Bronchial epithelial cell (primary cell): ENCODE results near the gene MVK. TPM values are rescaled to one million over a fixed set of nuclear protein-coding genes. Genes with fewer than 3 reads are reported as not detected.

Source experiments
- DNase-seq: peaks from one replicate; pipeline ENCODE4 v3.0.0-alpha.2; 2010; ENCODE audit warnings: low read depth
- FAIRE-seq: peaks from 2 replicates; lab custom pipeline; 2011; peaks lifted over from hg19 to GRCh38; lab: Jason Lieb, UNC
- H3K27me3 ChIP-seq: 2 replicates; pipeline ENCODE4 v1.5.1; 2011; ENCODE audit warnings: low read length; ENCODE audit not compliant: control insufficient read depth, insufficient read depth
- H3K36me3 ChIP-seq: 2 replicates; pipeline ENCODE4 v1.5.1; 2011; ENCODE audit warnings: low read length; ENCODE audit not compliant: control insufficient read depth, insufficient read depth
- H3K4me3 ChIP-seq: 2 replicates; pipeline ENCODE4 v1.5.1; 2011; ENCODE audit warnings: mild to moderate bottlenecking, low read depth, low read length, control low read depth
- CTCF ChIP-seq: IDR thresholded peaks from 2 replicates; pipeline ENCODE4 v1.5.1; 2011; ENCODE audit warnings: mild to moderate bottlenecking, moderate library complexity, low read length, control low read depth, inconsistent platforms; ENCODE audit not compliant: insufficient read depth, severe bottlenecking
- total RNA-seq: library from RNA; depleted of rRNA; stranded (reverse); fragments of >200 nt; gene quantifications from 2 replicates; pipeline ENCODE4 v1.2.1, GENCODE V29; 2014

The MVK gene
- total RNA-seq, 1 donor from 2014 or later, result 16.1 TPM

GRCh38 chr12:109558374-109559199 lies 15.0 kb upstream of the MVK start:
- Histone ChIP-seq H3K27me3 (peaks cover 9% of the 10 kb centered on the region), H3K36me3 (peaks cover 3% of the 10 kb centered on the region), H3K4me3 (no peak overlapping the region)
- DNase-seq (no peak), FAIRE-seq (no peak)
- no peak for TF ChIP-seq CTCF

GRCh38 chr12:109559200-109559505 lies 14.4 kb upstream of the MVK start:
- Histone ChIP-seq H3K4me3 (no peak overlapping the region), H3K27me3 (peaks cover 5% of the 10 kb centered on the region), H3K36me3 (peaks cover 5% of the 10 kb centered on the region)
- DNase-seq, result no peak
- no peak for TF ChIP-seq CTCF
- peak; percentile 28 for FAIRE-seq

GRCh38 chr12:109559601-109560000 lies 14.0 kb upstream of the MVK start:
- DNase-seq (no peak), FAIRE-seq (no peak)
- H3K36me3 ChIP-seq, result peaks cover 5% of the 10 kb centered on the region
- peaks cover 3% of the 10 kb centered on the region for H3K27me3 ChIP-seq
- H3K4me3 ChIP-seq, result no peak overlapping the region
- TF ChIP-seq CTCF, result no peak

DNA sequence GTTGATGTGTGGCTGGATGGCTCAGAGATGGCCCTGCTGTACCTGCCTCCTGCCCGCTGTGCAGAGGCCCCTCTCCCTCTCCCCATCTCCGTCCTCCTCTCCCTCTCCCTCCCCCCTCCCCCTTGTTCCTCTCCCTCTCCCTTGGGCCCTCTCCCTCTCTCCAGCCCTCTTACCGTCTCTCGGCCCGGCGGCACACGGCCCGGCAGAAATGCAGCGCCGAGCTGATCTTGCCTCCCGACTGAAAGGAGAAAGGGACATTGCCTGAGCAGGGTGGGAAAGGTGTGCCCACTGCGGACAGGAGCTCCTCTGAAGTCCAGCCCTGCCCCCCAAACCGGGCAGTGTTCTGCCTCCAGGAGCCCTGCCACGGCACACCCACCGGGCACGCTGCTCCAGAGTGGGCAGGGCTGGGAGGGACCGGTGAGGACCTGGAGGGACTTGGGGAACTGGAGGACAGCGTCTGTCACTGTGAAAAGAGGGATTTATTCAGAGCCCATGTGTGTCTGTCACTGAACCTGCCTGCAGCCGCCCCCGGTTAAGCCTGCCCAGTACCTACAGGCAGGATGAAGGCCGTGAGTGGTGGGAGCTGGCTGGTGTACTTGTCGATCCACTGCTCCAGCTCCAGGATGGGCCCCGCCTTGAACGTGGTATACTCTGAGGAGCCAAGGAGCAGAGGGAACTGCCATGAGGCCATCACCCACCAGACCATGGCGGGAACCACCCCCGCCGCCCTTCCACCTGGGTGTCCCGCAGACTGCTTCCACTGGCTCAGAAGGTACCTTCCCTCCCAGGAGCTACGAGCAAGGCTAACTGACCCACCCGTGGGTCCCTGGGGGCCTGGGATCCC lies 12.5 kb upstream of the MVK start:
- no peak for TF ChIP-seq CTCF
- Histone ChIP-seq H3K4me3 (no peak overlapping the region), H3K36me3 (peaks cover 12% of the 10 kb centered on the region), H3K27me3 (no peaks in the 10 kb centered on the region)
- DNase-seq (no peak), FAIRE-seq (no peak)

DNA sequence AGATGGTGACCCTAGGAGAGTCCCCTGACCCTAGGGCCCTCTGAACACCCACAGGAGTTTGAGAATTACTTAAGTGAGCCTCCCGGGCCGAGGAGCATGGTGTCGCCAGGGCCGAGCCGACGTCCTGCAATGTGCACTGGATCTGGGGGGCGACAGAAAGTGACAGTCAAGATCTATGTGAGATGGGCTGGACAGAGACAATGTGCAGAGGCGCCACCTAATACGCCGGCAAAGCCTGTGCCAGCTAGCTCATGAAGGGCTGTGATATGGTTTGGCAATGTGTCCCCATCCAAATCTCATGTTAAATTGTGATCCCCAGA lies 11.9 kb upstream of the MVK start:
- peaks cover 14% of the 10 kb centered on the region for H3K36me3 ChIP-seq
- DNase-seq (no peak), FAIRE-seq (no peak)
- H3K4me3 ChIP-seq, result no peak overlapping the region
- no peak for TF ChIP-seq CTCF
- no peaks in the 10 kb centered on the region for H3K27me3 ChIP-seq
